Activated T-helper 1 cell treated with anti-CD3 and anti-CD28 coated beads, Interleukin-12 subunit alpha, Interleukin-12 subunit beta, Interleukin-2, Interleukin-4 antibody, amounts not matched to agents 30 ng/mL and 10 ng/mL and 1 ng/mL, durations not matched to agents 14 hours and 24 hours and 36 hours (primary cell): ENCODE data around the gene PPP4R4. TPM values are rescaled to one million over a fixed set of nuclear protein-coding genes. Genes with fewer than 3 reads are reported as not detected.
"Not testable (repeated sequence)": the region's sequence is repeated elsewhere in the genome, so short reads cannot be mapped to it uniquely, and the experiment has no call there.

ENCODE experiments used
- DNase-seq: peaks from one replicate; pipeline ENCODE4 v3.0.0; 2021; ENCODE audit warnings: low spot score
- H3K27ac Mint-ChIP-seq: one replicate; pipeline ENCODE4 v1.8.0; 2021; ENCODE audit warnings: mild to moderate bottlenecking, mixed read lengths
- H3K27me3 Mint-ChIP-seq: one replicate; pipeline ENCODE4 v1.8.0; 2022; ENCODE audit warnings: mild to moderate bottlenecking, moderate library complexity, mixed read lengths; ENCODE audit not compliant: insufficient read depth
- H3K36me3 Mint-ChIP-seq: one replicate; pipeline ENCODE4 v1.8.0; 2021; ENCODE audit warnings: low read depth, mixed read lengths
- H3K4me1 Mint-ChIP-seq: one replicate; pipeline ENCODE4 v1.8.0; 2021; ENCODE audit warnings: low read depth, mixed read lengths
- H3K4me3 Mint-ChIP-seq: one replicate; pipeline ENCODE4 v1.8.0; 2021; ENCODE audit warnings: mild to moderate bottlenecking, moderate library complexity, mixed read lengths
- H3K9me3 Mint-ChIP-seq: one replicate; pipeline ENCODE4 v1.8.0; 2021; ENCODE audit warnings: mixed read lengths
- intact Hi-C: fragments of 100-400 bp; cut with micrococcal nuclease; formaldehyde crosslinking; loops from one replicate; pipeline ENCODE4 v1.15.1; 2024
- total RNA-seq: library from RNA; stranded (reverse); gene quantifications from 2 replicates; pipeline ENCODE4 v1.2.3, GENCODE V29; 2022

PPP4R4 gene
- total RNA-seq, 1 donor from 2014 or later = 2.4 TPM

GRCh38 chr14:94156143-94156542, 18.0 kb upstream of the PPP4R4 start:
- not testable (repeated sequence) for H3K27me3 Mint-ChIP-seq

GRCh38 chr14:94157197-94157596, 16.9 kb upstream of the PPP4R4 start:
- Mint-ChIP-seq H3K36me3 (no peaks in the 10 kb centered on the region), H3K27ac (no peak overlapping the region), H3K9me3 (no peaks in the 10 kb centered on the region), H3K27me3 (peaks cover 4% of the 10 kb centered on the region), H3K4me3 (no peak overlapping the region), H3K4me1 (peaks cover 24% of the 10 kb centered on the region)
- intact Hi-C loops = no loop called here
- no peak for DNase-seq

More at GRCh38 chr14:94156143-94156542, 18.0 kb upstream of the PPP4R4 start:
- H3K4me3 Mint-ChIP-seq, intact Hi-C loops, H3K9me3 Mint-ChIP-seq, H3K27ac Mint-ChIP-seq, H3K36me3 Mint-ChIP-seq, DNase-seq: not testable (repeated sequence)
- H3K4me1 Mint-ChIP-seq = peaks cover 15% of the 10 kb centered on the region

GRCh38 chr14:94158239-94158883, 15.8 kb upstream of the PPP4R4 start:
- H3K27ac Mint-ChIP-seq = no peak overlapping the region
- H3K36me3 Mint-ChIP-seq = no peaks in the 10 kb centered on the region
- peaks cover 2% of the 10 kb centered on the region for H3K27me3 Mint-ChIP-seq
- no peak overlapping the region for H3K4me3 Mint-ChIP-seq
- H3K9me3 Mint-ChIP-seq = no peaks in the 10 kb centered on the region
- no peak for DNase-seq
- H3K4me1 Mint-ChIP-seq = peaks cover 33% of the 10 kb centered on the region
- intact Hi-C loops = no loop called here

- Mint-ChIP-seq H3K36me3 (no peaks in the 10 kb centered on the region), H3K9me3 (no peaks in the 10 kb centered on the region), H3K27me3 (peaks cover 2% of the 10 kb centered on the region), H3K4me3 (no peak overlapping the region), H3K27ac (no peak overlapping the region), H3K4me1 (peaks cover 51% of the 10 kb centered on the region)
- no peak for DNase-seq
- intact Hi-C loops = no loop called here
These were observed 13.1 kb upstream of the PPP4R4 start for GRCh38 chr14:94161058-94161457.

GRCh38 chr14:94161981-94162380, 12.1 kb upstream of the PPP4R4 start:
- Mint-ChIP-seq H3K27me3 (peaks cover 3% of the 10 kb centered on the region), H3K9me3 (no peaks in the 10 kb centered on the region), H3K27ac (no peak overlapping the region), H3K4me1 (peaks cover 51% of the 10 kb centered on the region), H3K36me3 (no peaks in the 10 kb centered on the region), H3K4me3 (no peak overlapping the region)
- no peak for DNase-seq
- intact Hi-C loops = loop anchor here (2.0 kb wide), 1 partner anchor 15 kb away; no protein-coding TSS in a partner anchor

- Mint-ChIP-seq H3K27ac (no peak overlapping the region), H3K36me3 (no peaks in the 10 kb centered on the region), H3K4me1 (peaks cover 51% of the 10 kb centered on the region), H3K4me3 (no peak overlapping the region), H3K9me3 (no peaks in the 10 kb centered on the region), H3K27me3 (peaks cover 3% of the 10 kb centered on the region)
- no peak for DNase-seq
- intact Hi-C loops = loop anchor here (2.0 kb wide), 1 partner anchor 14 kb away; no protein-coding TSS in a partner anchor
These were observed 11.7 kb upstream of the PPP4R4 start for GRCh38 chr14:94162466-94162865.

- H3K27me3 Mint-ChIP-seq = peaks cover 1% of the 10 kb centered on the region
- peaks cover 38% of the 10 kb centered on the region for H3K4me1 Mint-ChIP-seq
- H3K27ac Mint-ChIP-seq = no peak overlapping the region
- no peak overlapping the region for H3K4me3 Mint-ChIP-seq
- intact Hi-C loops = loop anchor here (2.0 kb wide), 1 partner anchor 13 kb away; no protein-coding TSS in a partner anchor
- no peaks in the 10 kb centered on the region for H3K9me3 Mint-ChIP-seq
- no peak for DNase-seq
- H3K36me3 Mint-ChIP-seq = no peaks in the 10 kb centered on the region
These were observed 10.3 kb upstream of the PPP4R4 start for GRCh38 chr14:94163796-94164195.

GRCh38 chr14:94164685-94165431, 9.3 kb upstream of the PPP4R4 start:
- peaks cover 4% of the 10 kb centered on the region for H3K27me3 Mint-ChIP-seq
- no peak overlapping the region for H3K4me3 Mint-ChIP-seq
- intact Hi-C loops = no loop called here
- H3K27ac Mint-ChIP-seq = peak overlapping the region; percentile 71
- H3K4me1 Mint-ChIP-seq = peaks cover 37% of the 10 kb centered on the region
- no peaks in the 10 kb centered on the region for H3K36me3 Mint-ChIP-seq
- no peak for DNase-seq
- H3K9me3 Mint-ChIP-seq = no peaks in the 10 kb centered on the region

- no peak for DNase-seq
- Mint-ChIP-seq H3K27ac (peak overlapping the region; percentile 55), H3K27me3 (peaks cover 9% of the 10 kb centered on the region), H3K9me3 (no peaks in the 10 kb centered on the region), H3K36me3 (no peaks in the 10 kb centered on the region), H3K4me1 (peaks cover 37% of the 10 kb centered on the region), H3K4me3 (no peak overlapping the region)
- intact Hi-C loops = no loop called here
These were observed 8.4 kb upstream of the PPP4R4 start for GRCh38 chr14:94165744-94166143.

GRCh38 chr14:94170136-94170535, 4.0 kb upstream of the PPP4R4 start:
- Mint-ChIP-seq H3K4me3 (no peak overlapping the region), H3K36me3 (no peaks in the 10 kb centered on the region), H3K27me3 (peaks cover 26% of the 10 kb centered on the region), H3K4me1 (peaks cover 10% of the 10 kb centered on the region), H3K9me3 (no peaks in the 10 kb centered on the region), H3K27ac (no peak overlapping the region)
- DNase-seq = no peak
- intact Hi-C loops = loop anchor here (10.0 kb wide), 1 partner anchor 225 kb away; no protein-coding TSS in a partner anchor

- peaks cover 21% of the 10 kb centered on the region for H3K4me1 Mint-ChIP-seq
- H3K27ac Mint-ChIP-seq = no peak overlapping the region
- DNase-seq = no peak
- no peak overlapping the region for H3K4me3 Mint-ChIP-seq
- H3K9me3 Mint-ChIP-seq = no peaks in the 10 kb centered on the region
- intact Hi-C loops = loop anchor here (10.0 kb wide), 1 partner anchor 224 kb away; no protein-coding TSS in a partner anchor
- peaks cover 37% of the 10 kb centered on the region for H3K27me3 Mint-ChIP-seq
- H3K36me3 Mint-ChIP-seq = peaks cover 2% of the 10 kb centered on the region
These were observed 2.9 kb upstream of the PPP4R4 start for GRCh38 chr14:94171208-94171607.

GRCh38 chr14:94172545-94172944, 1.6 kb upstream of the PPP4R4 start:
- H3K27me3 Mint-ChIP-seq = peaks cover 46% of the 10 kb centered on the region
- intact Hi-C loops = loop anchor here (10.0 kb wide), 1 partner anchor 222 kb away; no protein-coding TSS in a partner anchor
- no peak overlapping the region for H3K27ac Mint-ChIP-seq
- H3K4me1 Mint-ChIP-seq = peaks cover 22% of the 10 kb centered on the region
- DNase-seq = no peak
- peaks cover 2% of the 10 kb centered on the region for H3K36me3 Mint-ChIP-seq
- no peaks in the 10 kb centered on the region for H3K9me3 Mint-ChIP-seq
- peak overlapping the region; percentile 82 for H3K4me3 Mint-ChIP-seq

- peaks cover 46% of the 10 kb centered on the region for H3K27me3 Mint-ChIP-seq
- no peak overlapping the region for H3K27ac Mint-ChIP-seq
- peak overlapping the region; percentile 82 for H3K4me3 Mint-ChIP-seq
- H3K36me3 Mint-ChIP-seq = peaks cover 2% of the 10 kb centered on the region
- intact Hi-C loops = loop anchor here (1.0 to 10.0 kb wide), 2 partner anchors 92 to 221 kb away; partner anchors contain the start of genes DDX24 and IFI27L1
- peaks cover 22% of the 10 kb centered on the region for H3K4me1 Mint-ChIP-seq
- no peak for DNase-seq
- H3K9me3 Mint-ChIP-seq = no peaks in the 10 kb centered on the region
These were observed 644 bp upstream of the PPP4R4 start for GRCh38 chr14:94173471-94173884.
